Stimulated activated CD8-positive, alpha-beta memory T cell treated with anti-CD3 and anti-CD28 coated beads, Interleukin-2, amount 100 ng/mL, for 48 hours (primary cell): ENCODE measurements around the gene WDR75.
"Not testable (repeated sequence)": the region's sequence is repeated elsewhere in the genome, so short reads cannot be mapped to it uniquely, and the experiment has no call there.

Experiments used
- DNase-seq, 2 donors: peaks; one replicate each; pipeline ENCODE4 v3.0.0-alpha.2; 2020; ENCODE audit warnings: low read depth in 2 of 2

The WDR75 gene

GRCh38 chr2:189440947-189441708 is at the start of gene WDR75:
Gene WDR75, plus strand, starts transcription at chr2:189441474. Its CDS starts 19 bp downstream, at chr2:189441493.
- peak; percentile 81 to 90 for DNase-seq

- no peak for DNase-seq
Observed at GRCh38 chr2:189393440-189394111, 47.7 kb upstream of the WDR75 start.

- DNase-seq, result no peak
Observed at GRCh38 chr2:189394525-189394924, 46.7 kb upstream of the WDR75 start.

GRCh38 chr2:189402932-189403331 is 38.3 kb upstream of the WDR75 start:
- DNase-seq, result no peak

GRCh38 chr2:189406586-189407233 is 34.6 kb upstream of the WDR75 start:
- no peak for DNase-seq

- no peak for DNase-seq
Observed at GRCh38 chr2:189407281-189408209, 33.7 kb upstream of the WDR75 start.

- no peak for DNase-seq
Observed at GRCh38 chr2:189408294-189408693, 33.0 kb upstream of the WDR75 start.

GRCh38 chr2:189409131-189409530 is 32.1 kb upstream of the WDR75 start:
- no peak for DNase-seq

GRCh38 chr2:189409647-189410046 is 31.6 kb upstream of the WDR75 start:
- no peak for DNase-seq

- no peak for DNase-seq
Observed at GRCh38 chr2:189411860-189412259, 29.4 kb upstream of the WDR75 start.

- DNase-seq, result no peak
Observed at GRCh38 chr2:189412330-189412953, 28.8 kb upstream of the WDR75 start.

GRCh38 chr2:189413249-189413648 is 28.0 kb upstream of the WDR75 start:
- no peak for DNase-seq

- no peak for DNase-seq
Observed at GRCh38 chr2:189421644-189422043, 19.6 kb upstream of the WDR75 start.

GRCh38 chr2:189424961-189425360 is 16.3 kb upstream of the WDR75 start:
- DNase-seq, result no peak

- DNase-seq, result no peak
Observed at GRCh38 chr2:189425676-189426075, 15.6 kb upstream of the WDR75 start.

- DNase-seq, result no peak
Observed at GRCh38 chr2:189426886-189427285, 14.4 kb upstream of the WDR75 start.

GRCh38 chr2:189427872-189428271 is 13.4 kb upstream of the WDR75 start:
- DNase-seq, result no peak

- not testable (repeated sequence) for DNase-seq
Observed at GRCh38 chr2:189430448-189430847, 10.8 kb upstream of the WDR75 start.

- not testable (repeated sequence) for DNase-seq
Observed at GRCh38 chr2:189435803-189436202, 5.5 kb upstream of the WDR75 start.

GRCh38 chr2:189437926-189438325 is 3.3 kb upstream of the WDR75 start:
- DNase-seq, result no peak

GRCh38 chr2:189439342-189439741 is 1.9 kb upstream of the WDR75 start:
- DNase-seq, result no peak
